ENCODE data around the gene JMJD1C.
"Not testable (repeated sequence)": the region's sequence is repeated elsewhere in the genome, so short reads cannot be mapped to it uniquely, and the experiment has no call there.

JMJD1C gene

DNA sequence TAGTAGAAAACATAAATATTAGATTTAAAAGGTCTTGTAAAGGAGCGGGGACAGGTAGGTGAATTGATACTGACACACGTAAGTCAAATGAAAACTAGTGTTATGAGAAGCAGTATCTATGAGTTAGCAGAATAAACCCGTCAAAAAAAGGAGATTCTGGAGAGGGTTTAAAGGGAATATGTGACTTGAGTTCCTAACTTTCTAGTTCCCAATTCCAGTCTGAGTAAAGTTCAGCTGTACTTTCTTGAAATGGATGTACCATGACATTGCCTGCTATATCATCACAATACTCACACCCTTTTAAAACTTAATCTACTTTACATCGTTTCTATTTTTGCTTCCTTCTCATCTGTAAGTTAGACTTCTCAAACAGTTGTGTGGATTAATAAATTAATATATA lies 210.5 kb downstream of the JMJD1C start:
- no peak for FAIRE-seq

DNA sequence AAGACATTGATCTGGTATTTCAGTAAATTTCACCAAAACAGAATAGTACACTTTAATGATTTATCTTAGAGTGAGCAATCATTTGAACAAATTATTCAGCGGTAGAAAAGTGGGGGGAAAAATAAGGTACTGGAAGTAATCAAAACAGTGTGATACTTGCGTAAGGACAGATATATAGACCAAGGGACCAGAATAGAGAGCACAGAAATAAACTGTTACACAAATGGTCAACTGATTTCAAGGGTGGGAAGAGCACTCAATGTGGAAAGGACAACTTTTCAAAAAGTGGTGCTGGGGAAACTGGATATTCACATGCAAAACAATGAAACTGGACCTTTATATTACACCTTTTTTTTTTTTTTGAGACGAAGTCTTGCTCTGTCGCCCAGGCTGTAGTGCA lies 212.7 kb downstream of the JMJD1C start:
- FAIRE-seq, result no peak

GRCh38 chr10:63252095-63252762 lies 213.5 kb downstream of the JMJD1C start:
- FAIRE-seq, result no peak

DNA sequence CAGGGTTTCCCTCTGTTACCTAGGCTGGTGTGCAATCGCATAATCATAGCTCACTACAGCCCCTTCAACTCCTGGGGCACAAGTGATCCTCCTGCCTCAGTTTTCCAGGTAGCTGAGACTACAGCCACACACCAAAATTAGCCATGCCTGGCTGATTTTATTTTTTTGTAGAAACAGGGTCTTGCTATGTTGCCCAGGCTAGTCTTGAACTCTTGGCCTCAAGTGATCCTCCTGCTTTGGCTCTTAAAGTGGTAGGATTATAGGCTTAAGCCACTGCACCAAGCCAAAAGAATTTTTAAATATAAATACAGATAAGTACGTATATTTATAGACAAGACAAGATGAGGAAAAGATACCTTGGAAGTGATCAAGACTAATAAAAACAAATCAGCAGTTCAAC lies 215.7 kb downstream of the JMJD1C start:
- FAIRE-seq, result no peak

- no peak for FAIRE-seq
Observed at GRCh38 chr10:63247771-63248170, 218.0 kb downstream of the JMJD1C start.

DNA sequence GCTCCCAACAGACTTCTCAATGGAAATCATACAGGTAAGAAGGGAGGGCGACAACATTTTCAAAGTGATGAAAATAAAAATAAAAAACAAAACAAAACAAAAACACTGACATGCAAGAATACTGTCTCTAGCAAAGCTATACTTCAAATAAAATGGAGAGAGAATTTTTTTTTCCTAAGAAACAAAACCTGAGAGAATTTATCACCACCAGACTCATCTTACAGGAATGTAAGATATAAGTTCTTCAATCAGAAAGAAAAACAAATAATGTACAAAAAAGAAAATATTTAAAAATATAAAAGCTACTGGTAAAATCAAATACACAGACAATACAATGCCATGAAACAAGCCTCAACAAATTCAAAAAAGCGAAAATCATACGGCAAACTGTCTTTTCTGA lies 219.4 kb downstream of the JMJD1C start:
- no peak for FAIRE-seq

DNA sequence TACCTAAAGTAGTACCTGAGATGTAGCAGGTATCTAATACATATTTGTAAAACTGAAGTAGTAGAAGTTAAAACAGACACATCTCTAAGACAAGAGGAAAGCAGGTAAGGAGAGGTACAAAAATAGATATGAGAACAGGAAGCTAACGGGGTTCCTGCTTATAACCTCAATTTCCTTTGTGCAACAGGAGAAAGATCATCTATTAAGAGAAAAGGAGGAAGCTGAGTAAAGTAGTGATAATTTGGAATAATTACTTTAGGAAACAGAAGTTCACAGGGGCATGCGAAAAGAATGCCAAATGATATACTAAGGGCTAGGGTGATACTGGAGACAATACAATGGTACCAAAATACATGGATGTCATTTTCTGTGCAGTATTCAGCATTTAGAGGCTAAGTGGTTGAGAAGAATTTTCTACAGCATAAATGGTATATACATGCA lies 223.9 kb downstream of the JMJD1C start:
- FAIRE-seq, result no peak

GRCh38 chr10:63240807-63241206 lies 225.0 kb downstream of the JMJD1C start:
- no peak for FAIRE-seq

- no peak for FAIRE-seq
Observed at GRCh38 chr10:63238501-63238900, 227.3 kb downstream of the JMJD1C start.

DNA sequence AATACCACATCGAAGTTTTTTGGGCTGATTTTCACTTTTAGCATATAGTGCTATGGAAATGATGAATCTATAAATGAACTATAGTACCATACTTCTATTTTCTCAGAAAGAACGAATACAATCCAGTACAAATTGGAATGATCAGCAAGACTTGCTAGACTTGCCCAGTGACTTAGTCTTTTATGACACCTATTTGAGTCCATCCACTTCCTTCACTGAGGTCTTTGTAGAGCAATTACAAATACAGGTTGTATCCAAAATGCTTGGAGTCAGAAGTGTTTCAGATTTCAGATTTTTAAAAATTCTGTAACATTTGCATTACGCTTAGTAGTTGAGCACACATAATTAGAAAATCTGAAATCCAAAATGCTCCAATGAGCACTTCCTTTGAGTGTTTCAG lies 228.4 kb downstream of the JMJD1C start:
- no peak for FAIRE-seq

GRCh38 chr10:63236113-63236935 lies 229.5 kb downstream of the JMJD1C start:
- peak; percentile 99 for FAIRE-seq

DNA sequence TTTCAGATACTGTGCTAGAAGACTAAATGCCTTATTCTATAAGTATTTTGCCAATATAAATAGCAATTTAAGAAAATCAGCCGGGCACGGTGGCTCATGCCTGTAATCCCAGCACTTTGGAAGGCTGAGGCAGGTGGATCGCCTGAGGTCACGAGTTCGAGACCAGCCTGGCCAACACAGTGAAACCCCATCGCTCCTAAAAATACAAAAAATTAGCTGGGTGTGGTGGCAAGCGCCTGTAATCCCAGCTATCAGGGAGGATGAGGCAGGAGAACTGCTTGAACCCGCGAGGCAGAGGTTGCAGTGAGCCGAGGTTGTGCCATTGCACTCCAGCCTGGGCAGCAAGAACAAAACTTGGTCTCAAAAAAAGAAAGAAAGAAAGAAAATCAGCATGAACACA lies 230.6 kb downstream of the JMJD1C start:
- not testable (repeated sequence) for FAIRE-seq

DNA sequence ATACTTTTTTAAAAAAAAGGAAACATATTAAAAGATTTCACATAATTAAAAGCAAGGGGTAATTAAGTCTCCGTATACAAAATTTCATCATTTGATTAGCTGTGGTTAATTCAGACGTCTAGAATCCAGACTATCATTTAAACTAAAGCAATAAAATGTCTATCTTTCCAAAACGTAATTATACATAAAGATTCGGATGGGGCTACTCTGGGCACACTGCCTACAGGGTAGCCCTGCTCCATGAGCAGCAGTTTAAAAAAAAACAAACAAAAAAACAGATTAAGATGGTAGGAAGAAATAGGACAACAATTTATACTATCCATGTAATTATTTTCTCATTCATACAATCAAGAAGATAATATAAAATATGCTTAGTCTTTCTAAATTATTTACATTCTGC lies 236.6 kb downstream of the JMJD1C start:
- FAIRE-seq, result no peak

- no peak for FAIRE-seq
Observed at GRCh38 chr10:63228237-63228636, 237.5 kb downstream of the JMJD1C start.

DNA sequence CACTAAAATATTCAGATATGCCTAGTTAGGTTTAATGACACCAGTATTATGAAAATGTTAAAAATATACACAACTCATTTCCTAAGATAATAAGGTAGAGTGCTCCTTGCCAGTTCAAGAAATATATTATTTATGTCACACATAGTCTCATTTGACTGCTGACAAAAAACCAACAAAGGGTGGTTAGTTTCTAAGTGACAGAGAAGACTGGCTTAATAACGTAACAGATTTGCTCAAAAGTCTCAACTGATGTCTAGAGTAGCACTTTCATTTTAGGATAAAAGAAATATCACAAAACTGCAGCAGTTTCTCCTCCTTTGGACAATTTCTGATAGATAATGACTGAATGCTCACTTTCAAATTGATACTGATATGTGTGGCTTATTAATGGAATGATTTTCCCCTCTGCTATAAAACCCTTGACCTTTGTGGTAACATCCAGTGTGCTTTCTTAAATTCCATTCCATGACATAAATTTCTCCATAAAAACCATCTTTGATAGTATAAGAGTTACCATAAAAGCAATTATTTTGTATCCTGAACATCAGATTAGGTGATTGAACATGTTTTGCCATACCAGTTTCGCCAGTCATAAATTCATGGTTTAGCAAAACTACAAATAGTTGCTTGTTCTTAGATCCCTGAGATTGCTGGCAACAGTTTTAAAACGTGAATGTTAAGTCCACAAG lies 238.4 kb downstream of the JMJD1C start:
- FAIRE-seq, result no peak

DNA sequence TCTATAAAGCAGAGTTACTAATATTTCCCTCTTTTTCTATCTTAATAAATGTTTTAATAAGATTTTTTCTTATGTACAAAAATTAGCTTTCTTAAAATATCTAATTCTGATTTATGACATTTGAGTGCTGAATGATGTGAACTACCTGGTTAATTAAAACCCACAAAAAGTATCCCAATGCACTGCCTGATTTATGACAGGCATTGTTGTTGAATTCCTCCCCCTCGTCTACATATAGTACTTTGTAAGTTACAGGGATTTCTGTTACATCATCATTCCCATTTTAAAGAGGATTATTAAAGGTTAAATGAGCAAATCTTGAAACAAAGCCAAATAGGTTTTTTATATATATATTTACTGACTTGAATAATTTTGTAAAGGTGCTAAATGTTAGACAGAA lies 241.5 kb downstream of the JMJD1C start:
- FAIRE-seq, result no peak

- no peak for FAIRE-seq
Observed at GRCh38 chr10:63221950-63222349, 243.8 kb downstream of the JMJD1C start.

GRCh38 chr10:63219749-63220148 lies 246.0 kb downstream of the JMJD1C start:
- FAIRE-seq, result no peak

DNA sequence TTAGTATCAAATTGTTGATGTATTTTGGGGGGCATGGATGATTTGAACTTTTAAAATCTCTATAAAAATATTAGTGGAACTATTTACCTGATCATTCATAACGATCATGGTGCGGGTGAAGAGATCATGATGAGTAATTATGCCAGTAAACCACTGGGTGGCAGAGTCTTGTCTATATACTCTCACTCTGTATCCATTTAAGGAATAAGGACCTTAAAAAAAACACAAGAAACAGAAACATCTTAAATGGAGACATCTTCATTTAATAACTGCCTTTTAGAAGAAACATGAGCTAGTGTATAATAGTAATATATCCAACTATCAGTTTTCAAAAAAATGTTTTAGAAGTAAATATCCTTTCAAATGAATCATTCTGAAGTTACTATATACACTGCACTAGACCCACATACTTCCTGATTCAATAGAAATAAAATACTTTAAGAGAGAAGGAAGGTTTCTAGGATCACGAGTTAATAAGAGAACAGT lies 248.6 kb downstream of the JMJD1C start:
- peak; percentile 93 for FAIRE-seq

DNA sequence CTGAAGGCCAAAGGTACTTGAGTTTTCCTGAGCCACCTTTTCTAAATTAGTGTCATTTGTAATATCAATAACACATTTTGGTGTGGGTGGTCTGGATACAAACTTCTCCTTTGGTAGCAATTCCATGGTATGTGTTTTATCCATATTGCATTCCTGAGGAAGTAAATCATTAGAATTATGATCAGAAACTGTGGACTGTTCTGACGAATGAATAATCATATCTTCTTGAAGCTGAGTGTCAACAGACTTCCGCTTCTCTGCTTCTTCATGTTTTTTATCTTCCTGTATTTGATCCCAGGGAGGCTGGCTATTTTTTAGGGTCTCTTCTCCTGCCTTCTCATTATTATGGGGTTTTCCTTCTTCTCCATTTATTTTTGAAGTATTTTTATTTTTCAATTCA lies 251.2 kb downstream of the JMJD1C start:
- FAIRE-seq, result no peak

GRCh38 chr10:63213489-63213888 lies 252.3 kb downstream of the JMJD1C start:
- no peak for FAIRE-seq

DNA sequence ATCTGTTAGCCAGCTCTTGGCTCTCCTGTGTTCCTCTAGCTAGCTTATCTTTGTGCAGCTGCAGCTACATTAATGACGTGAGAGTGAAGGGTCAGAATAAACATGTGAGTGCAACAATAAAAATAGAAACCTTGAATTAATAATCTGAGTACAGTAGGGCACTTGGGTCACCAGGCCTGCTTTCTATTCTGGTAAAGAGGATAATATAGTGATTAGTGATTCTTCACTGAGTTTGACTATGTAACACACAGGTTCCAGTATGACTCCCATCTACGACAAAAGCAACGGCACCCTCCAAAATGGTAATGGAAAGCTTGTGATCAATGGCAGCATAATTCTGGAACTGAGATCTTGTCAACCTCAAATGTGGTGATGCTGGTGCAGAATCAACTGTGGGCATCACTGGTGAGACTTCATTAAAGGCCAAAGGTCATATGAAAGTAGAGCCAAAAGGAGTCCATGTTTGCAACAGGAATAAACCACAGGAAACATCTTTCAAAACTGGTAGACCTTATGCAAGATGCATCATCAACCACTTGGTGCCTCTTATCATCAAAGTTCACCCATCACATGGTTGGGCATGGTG lies 255.1 kb downstream of the JMJD1C start:
- FAIRE-seq, result no peak

- no peak for FAIRE-seq
Observed at GRCh38 chr10:63209705-63210104, 256.1 kb downstream of the JMJD1C start.

All from endometrium (tissue), 2 donors.